GM21528 (cell line): ENCODE data around the gene ATP5PB.
A peak's percentile ranks its signal among the peaks of the same experiment; 100 is the strongest.

ENCODE experiments used
- ATAC-seq: cut with Tn5 transposase; IDR thresholded peaks from one replicate; pipeline ENCODE4 v1.9.1; 2021; ENCODE audit warnings: mild to moderate bottlenecking, moderate library complexity; ENCODE audit not compliant: unreplicated experiment, low FRiP score

The ATP5PB gene

DNA sequence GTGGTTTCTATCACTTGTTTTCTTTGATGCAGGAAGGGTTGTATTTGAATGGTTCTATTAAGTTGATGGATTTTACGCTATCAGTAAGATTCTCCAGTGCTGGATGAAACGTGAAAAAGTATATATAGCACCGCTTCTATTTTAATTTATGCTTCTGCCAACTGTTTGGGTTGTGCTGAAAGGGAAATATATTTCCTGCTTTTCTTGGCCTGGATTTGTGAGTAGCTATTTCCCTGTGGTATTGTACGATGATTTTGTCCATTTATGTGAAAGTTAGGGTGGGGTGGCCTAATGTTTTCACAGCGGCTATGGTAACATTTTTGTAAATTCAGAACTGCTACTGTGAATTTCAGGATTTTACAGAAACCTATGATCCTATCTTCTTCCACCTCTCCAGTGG is 24.8 kb downstream of the ATP5PB start:
- no peak for ATAC-seq

DNA sequence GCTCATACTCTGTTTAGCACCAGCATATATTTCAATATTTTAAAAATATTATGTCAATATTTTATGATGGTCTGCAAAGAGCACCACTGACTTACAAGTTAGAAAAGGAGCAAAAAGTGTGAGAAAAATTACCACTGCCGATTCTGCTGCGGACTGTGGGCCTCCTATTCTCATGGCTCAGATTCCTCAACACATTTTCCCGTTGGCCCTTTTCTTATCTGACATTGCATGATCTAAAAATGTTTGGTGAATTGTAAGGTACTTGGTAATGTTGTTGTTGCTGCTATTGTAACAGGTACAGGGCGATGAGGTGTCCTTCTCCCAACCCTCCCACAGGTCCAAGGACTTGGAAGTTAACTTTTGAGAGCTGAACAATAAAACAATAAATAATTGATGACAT is 25.3 kb downstream of the ATP5PB start:
- ATAC-seq = no peak

DNA sequence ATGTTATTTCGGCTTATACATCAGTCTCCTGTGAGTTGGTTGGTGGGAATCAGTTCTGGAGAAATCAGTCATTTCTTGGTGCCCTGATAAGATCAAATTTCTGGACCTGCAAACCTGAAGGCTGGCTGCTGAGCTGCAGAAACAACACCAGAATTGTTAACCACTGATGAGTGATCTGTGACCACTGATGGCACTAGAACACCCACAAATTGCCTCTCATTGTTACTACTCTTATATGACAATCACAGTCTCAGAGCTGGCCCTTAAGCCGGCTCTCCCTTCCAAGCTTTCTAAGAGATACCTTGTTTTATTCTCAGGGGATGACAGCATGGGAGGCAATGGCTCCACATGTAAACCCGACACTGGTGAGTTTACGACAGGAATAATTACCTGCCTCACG is 26.4 kb downstream of the ATP5PB start:
- ATAC-seq = no peak

DNA sequence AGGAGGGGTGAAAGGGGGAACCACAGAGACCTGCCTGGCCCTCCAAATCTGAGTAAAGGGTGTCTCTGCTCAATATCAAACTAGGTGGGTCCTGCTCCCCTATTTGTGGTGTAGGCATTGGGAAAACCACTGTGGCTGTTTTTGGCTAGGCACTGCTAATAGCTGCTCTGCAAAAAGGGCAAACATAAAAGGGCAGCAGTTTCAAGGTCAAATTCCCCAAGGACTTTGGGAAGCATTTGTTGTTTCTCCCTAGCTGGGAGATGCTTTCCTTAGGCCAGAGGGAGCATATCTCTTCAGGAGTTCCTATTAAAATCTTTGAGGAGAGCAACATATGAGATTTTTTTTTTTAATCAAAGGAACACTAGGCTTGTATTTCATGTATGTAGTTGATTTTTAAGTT is 26.9 kb downstream of the ATP5PB start:
- no peak for ATAC-seq

DNA sequence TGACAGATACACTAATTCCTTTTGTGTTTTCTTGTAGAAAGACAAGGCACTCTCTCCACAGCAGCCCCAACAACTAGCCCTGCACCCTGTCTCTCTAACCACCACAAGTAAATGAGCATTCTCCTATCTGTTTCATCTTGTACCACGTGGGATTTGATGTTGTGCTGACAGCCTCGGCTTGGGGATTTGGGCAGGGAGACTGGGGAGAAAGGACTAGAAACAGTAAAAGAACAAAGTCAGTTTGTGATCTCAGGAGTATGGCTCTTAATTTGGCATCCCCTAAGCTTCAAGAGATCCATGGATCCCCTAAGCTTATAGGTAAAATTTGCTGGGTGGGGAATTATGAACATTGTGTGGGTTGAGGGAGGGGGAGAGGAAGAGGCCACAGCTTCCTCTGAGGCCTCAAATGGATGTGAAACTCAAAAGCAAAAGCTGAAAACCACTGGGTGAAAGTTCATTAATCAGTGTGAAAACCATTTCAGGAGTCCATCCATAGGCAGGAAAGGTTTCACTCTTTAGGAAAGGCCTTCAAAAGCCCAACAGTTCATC is 27.6 kb downstream of the ATP5PB start:
- ATAC-seq = peak; percentile 69

DNA sequence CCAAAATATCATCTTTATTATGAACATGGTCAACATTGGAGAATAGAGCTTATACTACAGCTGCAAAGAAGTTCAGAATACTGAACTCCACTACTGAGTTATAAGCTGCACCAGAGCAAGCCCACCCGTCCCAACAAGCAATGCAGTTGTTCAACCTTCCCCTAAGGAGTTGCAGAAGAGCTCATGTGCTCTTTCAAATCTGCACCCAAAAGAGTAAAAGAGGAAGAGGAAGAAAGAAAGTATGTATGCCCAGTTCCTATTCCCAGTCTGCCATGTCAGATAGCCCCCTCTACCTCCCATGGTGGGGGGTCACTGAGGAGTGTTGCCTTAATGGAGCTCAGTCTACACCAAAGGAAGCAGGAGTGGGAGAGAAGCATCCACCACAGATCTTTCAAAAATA is 31.4 kb downstream of the ATP5PB start:
- ATAC-seq = no peak

DNA sequence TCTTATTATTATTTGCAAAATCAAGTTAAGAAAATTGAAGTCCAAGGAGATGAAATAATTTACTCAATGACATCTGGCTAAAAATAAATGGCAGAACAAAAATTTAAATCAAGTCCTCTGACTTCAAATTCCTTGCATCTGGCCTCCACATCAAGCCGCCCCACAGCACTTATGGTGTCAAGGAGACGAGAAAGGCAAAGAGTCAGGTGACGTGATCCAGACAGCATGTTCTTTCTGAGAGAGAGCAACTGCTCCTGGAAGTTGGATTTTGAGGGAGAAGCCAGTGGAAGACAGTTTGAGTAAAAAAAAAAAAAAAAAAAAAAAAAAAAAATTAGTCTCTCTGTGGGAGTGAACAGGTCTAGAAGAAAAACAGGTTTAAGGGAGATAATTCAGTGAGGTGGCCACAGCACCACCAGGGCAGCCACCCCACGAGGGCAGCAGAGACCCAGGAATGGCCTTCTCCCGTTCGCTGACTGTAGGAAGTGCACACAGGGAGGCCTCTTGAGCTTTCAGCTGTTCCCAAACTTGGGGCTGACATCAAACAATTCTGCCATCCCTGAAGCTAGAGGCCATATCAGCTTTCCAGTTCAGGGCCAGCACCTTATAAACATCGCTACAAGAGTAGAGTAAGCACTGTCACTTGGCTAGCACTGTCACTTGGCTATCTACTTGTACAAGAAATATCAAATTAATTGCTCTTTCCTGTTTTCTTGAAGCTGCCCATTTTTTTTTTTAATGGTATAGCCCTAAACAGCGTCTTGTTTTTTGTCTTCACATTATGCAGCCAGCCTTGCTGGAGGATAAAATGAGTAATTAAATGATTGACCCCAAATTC is 32.3 kb downstream of the ATP5PB start:
- ATAC-seq = no peak

DNA sequence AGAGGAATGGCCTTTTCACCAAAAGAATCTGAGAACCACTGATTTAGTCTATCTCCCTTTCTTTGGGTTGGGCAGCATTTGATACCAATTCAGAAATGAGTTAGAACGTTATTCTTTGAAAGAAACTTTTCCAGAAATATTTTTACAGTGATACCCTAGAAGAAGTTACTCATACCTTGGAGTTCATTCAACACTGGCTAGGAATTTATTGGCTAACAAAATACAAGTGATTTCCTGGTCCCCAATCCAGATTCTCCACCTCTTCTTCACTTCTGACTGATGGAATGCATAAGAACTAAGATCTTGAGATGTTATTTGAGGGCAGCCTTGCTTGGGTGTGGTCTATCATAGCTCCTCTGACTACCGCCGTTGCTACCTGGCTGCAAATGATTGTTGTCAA is 33.9 kb downstream of the ATP5PB start:
- ATAC-seq = no peak

DNA sequence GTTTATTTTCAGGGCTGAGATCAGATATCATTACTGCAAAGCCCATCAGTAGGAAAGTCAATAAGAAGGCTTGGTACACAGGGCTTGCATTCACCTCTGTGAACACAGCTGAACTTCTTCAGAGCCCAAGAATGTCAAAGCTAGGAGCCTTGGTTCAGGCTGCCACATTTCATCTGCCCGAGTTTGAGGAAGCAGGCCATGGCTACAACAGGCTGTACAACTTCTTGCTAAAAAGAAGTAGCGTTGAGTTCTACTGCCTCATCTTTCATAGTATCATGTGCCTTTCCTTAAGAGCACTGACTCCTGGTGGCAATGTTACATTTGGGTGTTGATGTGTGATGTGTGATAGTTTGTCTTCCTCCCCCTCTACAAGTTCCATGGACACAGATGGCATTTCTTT is 34.6 kb downstream of the ATP5PB start:
- no peak for ATAC-seq

DNA sequence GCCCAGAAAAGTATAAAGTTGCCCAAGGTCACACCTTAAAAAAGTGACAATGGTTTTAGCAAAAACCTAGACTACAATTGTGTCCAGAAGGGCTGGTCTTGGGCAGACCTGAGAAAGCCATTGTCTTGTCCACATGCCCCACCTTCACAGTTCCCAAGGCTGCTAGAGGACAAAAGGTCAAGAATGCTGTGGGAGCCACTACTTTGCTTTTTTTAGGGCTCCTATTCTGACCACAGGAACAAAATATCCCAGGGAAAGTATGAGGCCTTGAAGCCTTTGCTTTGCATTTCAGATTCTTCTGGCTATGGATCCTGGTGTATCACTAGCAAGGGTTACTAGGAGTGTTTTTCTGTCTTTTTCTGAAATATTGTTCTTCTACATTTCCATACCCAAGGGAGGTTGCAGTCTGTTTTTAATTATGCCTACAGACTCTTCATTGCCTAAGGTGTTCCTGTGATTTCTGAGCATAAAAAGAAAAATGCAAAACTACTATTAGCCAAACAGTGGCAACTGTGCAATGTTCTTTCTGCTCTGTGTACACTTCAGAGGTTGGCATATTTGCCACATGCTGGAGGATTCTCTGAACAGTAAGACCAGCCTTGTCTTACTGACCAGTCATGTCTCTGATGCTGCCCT is 35.2 kb downstream of the ATP5PB start:
- no peak for ATAC-seq

DNA sequence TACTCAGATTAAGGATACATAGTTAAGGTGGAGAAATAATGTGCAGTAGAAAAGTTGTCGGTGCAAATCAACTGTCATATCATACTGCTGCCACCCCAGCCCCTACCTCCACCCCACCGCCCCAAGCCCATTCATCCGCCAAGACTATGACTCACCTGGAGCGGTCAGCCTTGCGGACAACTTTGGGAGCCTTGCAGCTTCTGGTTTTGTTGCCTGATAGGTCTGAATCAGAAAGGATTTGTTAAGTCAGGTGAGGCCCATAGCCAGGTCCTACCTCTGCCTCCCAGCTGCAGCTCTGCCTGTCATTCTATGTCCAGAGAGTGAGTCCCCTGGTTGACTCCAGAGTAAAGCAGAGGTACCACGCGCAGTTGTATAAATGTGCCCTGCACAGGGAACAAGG is 37.2 kb downstream of the ATP5PB start:
- ATAC-seq = no peak

DNA sequence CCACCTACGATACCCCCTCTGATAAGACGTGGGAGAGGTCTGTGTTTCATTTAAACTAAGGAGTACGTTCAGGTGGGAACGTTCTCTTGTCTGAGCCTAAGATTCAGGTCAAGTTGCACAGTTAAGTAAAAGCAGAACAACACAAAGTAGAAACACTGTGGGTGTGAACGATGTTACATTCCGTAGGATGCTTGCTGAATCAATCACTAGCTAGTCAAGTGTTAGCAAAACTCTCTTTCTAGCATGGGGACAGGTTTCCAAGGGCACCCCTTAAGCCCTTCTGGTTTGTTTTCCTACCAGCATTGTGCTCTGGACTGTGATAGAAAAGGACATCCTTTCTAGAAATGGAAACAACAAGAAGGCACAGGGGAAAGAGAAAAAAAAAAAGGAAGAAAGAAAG is 37.9 kb downstream of the ATP5PB start:
- ATAC-seq = no peak

DNA sequence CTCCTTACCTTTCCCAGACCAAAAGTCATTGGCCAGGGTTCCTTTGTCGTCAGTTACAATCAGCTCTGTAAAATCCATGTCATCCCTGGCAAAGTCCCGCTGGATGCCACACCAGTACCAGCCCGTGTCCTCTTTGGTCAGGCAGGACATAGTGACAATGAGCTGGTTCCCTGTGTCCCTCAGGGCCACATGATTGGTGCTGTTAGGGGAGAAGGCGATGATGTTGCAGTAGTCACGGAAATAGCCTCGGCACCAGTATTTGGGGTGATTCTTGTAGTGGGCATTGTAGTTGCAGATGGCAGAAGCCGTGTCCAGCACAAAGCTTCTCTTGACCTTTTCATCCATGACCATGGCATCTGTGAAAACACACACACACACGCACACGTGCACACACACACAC is 39.4 kb downstream of the ATP5PB start:
- ATAC-seq = no peak

DNA sequence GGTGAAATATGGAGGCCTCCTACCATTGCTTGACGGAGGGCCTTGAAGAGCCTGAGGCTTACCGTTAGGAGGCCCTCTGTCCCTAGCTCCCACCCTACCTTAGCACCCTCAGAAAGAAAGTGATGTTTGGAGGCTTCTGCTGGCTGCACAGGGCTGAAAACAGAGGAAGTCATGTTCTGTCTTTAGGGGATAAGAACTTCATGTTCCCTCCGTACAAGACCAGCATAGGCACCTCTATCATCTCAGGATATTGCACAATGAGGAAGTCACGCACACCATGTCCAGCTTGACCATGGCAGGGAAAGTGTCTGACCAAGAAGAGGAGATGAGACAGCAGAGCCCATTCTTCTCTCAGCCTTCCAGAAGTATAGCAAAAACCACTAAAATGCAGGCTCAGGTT is 40.3 kb downstream of the ATP5PB start:
- ATAC-seq = no peak

DNA sequence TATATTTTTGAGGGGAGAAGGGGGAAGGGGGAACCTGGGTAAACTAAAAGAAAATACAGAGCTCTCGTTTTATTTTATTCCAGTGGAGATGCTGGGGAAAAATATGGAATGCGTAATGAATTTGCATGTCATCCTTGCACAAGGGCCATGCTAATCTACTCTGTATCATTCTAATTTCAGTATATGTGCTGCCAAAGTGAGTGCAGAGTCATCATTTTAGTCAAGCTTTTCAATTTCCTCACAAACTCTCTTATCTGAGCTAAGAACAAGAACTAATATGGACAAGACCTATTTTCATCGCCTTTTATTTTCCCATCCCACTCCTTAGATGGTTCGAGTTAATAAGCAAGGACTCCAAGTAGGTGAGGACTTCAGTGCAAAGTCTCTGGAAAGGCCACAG is 41.0 kb downstream of the ATP5PB start:
- no peak for ATAC-seq

DNA sequence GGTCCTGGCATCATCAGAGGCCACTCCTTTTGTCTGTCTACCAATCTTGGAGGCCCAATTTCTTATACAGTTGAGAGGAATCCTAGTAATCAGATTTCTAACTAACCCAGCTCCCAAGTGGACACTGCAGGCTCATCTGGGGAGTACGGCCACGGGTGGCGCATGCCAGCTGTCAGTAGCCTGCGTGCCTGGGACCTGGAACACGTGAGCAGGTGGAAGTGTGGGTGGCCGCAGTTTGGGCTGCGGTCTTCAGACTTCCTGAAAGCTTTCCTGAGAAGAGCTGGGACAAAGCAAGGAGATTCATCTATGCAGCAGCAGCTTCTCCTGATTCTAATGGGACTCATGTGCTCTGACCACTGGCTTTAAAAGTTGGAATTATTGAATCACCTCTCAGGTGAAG is 41.8 kb downstream of the ATP5PB start:
- no peak for ATAC-seq

DNA sequence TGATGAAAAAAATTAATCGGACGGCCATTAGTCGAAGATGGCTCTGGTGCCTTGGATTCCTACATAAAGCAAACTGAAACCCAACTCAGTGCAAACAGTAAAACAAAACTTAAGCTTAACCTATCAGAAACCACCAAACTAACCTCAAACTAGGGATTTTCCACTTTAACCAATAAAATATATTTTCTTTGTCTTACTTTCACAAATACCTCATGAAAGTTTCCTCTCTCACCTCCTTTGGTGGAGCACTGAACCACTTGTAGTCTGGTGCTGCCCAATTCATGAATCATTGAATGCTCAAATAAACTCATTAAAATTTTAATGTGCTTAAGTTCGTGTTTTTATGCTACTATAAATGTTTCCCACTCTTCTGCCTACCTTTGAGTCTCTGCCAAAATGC is 47.1 kb downstream of the ATP5PB start:
- ATAC-seq = no peak

DNA sequence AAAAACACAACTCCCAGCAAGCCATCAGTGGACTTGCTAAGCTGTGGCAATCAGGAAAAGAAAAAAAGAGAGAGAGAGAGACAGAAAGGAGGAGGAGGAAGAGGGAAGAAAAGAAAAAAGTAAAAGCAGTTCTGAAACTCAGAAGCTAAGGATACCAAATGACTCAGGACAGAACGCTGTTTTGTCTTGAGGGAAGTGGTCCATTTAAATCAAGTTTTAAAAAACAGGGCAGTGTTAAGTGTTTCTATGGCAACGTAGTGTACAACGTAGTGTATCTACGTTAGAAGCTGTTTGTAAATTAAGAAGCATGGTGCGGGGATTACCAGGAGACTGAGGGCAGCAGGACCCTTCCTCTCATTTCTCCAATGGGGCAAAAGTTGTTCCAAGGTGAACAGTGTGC is 48.3 kb downstream of the ATP5PB start:
- no peak for ATAC-seq

DNA sequence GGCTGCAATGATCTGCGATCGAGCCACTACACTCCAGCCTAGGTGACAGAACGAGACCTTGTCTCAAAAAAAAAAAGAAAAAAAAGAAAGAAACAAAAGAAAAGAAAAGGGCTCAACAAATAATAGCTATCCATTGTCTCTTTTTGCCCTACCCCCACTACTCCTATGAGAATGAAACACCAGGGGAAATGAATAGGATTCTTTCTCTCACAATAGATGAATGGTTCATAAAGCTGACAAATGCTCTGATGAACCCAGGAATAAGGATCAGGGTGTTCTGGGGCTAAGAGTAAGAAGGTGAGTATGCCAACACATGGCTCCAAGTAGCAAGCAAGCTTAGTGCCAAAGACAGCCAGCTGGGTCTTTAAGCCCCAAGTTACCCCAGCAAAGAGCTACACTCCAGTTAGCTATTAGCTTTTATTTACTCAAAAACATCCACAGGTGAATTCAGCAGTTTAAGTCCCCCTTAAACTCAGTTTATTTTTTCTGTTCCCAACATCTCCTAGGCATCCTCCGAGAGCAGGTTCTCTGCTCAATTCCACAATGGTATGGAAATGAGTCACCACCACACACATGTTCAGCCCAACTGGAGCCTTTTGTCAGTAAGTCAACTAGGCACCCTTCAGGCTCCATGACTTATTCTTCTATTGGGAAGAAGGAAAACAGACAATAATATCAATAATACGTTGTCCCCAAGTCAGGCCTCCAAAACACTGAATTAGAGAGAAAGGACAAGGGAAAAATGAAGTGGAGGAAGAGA is 49.9 kb downstream of the ATP5PB start:
- ATAC-seq = no peak

DNA sequence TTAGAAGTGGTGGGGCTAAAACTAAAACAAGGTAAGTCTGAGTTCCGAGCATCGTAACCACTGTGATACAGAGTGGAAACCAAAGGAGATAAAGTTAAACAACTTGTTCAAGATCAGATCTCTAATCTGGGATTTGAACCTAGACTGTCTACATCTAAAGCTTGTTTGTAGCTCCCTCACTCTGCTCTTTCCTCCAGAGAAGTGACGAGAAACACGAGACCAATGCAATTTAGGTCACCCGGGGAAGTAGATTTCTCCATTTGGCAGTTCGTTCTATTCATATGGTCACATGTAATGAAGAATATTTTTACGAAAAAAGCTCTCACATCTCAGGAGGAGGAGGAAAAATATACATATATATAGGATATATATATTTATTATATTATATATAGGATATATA is 52.4 kb downstream of the ATP5PB start:
- no peak for ATAC-seq

DNA sequence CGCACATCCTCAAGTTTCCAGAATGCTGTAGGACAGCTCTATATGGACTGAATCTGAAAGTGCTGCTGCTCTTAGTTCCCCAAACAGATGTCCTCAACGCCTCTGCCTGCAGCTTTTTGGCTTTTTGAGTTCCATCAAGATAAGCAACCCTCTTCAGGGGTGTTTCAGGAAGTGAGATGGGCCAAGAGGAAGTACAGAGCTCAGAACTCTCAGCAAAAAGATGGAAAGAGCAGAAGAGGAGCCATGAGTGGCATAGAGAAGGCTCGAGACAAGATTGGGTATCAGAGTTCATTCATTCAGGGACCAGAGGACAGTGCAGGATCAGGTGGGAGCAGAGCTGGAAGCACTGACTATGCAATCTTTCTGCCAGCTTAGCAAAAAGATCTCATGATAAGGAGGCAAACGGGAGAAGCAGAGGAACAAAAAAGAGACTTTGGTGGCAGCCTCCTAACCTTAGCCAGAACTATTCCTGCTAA is 54.4 kb downstream of the ATP5PB start, which contains the start of the genes ADORA3 and TMIGD3:
ADORA3 (minus strand) TSS at position 49 of the 476 bp plus-strand sequence. CDS start 279 bp downstream, outside the sequence.
TMIGD3 (minus strand) TSS at position 49 of the 476 bp plus-strand sequence. CDS start 279 bp downstream, outside the sequence.
- ATAC-seq = no peak
